ENCODE data around the gene CNDP2.

DNA sequence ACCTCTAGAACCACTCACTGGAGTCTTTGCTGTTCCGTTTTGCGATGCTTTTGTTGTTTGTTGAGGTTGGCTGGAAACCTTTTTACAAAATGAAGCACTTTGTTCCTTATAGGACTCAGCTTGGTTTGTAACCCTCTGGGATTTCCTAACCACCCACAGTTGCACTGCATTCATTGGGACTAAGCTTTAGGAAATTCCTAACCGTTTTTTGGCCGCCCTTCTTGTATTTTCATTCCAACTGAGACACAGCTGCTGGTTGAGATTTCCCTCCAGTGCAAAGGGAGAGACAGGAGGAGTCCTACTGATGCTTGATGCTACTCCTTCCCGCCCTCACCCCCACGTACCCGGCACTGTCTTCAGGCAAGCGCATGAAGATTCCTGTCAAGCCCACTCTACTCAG is 32.9 kb upstream of the CNDP2 start:
- TF ChIP-seq EZH2phosphoT487 (IDR thresholded peaks at IDR 0.05; ENCODE audit: insufficient read depth, low read depth) (no peak), EZH2 (IDR thresholded peaks at IDR 0.05; ENCODE audit: insufficient read depth, poor library complexity, severe bottlenecking) (no peak)
